Tibial nerve (tissue), 4 donors: ENCODE results near the gene CGNL1. TPM values are rescaled to one million over a fixed set of nuclear protein-coding genes. Genes with fewer than 3 reads are reported as not detected.

ENCODE experiments used
- DNase-seq, 2 donors: peaks; one replicate each; pipeline ENCODE4 v3.0.0-alpha.2; 2019; ENCODE audit warnings: low spot score in 2 of 2
- H3K27ac ChIP-seq, 4 donors: fragments of 200-600 bp; sonication (generic) in 3 of 4; one replicate each; pipeline ENCODE4 v1.5.1; 2017 to 2019; ENCODE audit warnings: mild to moderate bottlenecking in 1 of 4
- H3K27me3 ChIP-seq, 2 donors: fragments of 200-600 bp; sonication (generic) in 1 of 2; one replicate each; pipeline versions ENCODE4 v1.5.1 to v1.6.0; 2017 to 2019
- H3K36me3 ChIP-seq, 3 donors: fragments of 200-600 bp; sonication (generic); one replicate each; pipeline ENCODE4 v1.5.1; 2018 to 2019
- H3K4me1 ChIP-seq, 4 donors: fragments of 200-600 bp; sonication (generic) in 3 of 4; one replicate each; pipeline ENCODE4 v1.5.1; 2017 to 2019
- H3K4me3 ChIP-seq, 4 donors: fragments of 200-600 bp; sonication (generic) in 3 of 4; one replicate each; pipeline ENCODE4 v1.5.1; 2017 to 2019; ENCODE audit warnings: mild to moderate bottlenecking in 1 of 4, moderate library complexity in 1 of 4
- H3K9me3 ChIP-seq, 4 donors: fragments of 200-600 bp; sonication (generic) in 3 of 4; one replicate each; pipeline ENCODE4 v1.5.1; 2017 to 2019
- CTCF ChIP-seq, 5 experiments: fragments of 200-600 bp in 3 of 5; fragments of 450-650 bp in 2 of 5; sonication (generic) in 3 of 5; IDR thresholded peaks; one replicate each; pipeline ENCODE4 v1.5.1; 2016 to 2019; ENCODE audit warnings: antibody characterized with exemption in 5 of 5, mild to moderate bottlenecking in 3 of 5, moderate library complexity in 2 of 5
- EP300 ChIP-seq, 2 donors: sonication (generic); formaldehyde crosslinking; IDR thresholded peaks; one replicate each; pipeline ENCODE4 v1.6.1; 2017; ENCODE audit warnings: antibody characterized with exemption in 2 of 2, mild to moderate bottlenecking in 1 of 2
- POLR2A ChIP-seq, 2 donors: fragments of 450-650 bp; IDR thresholded peaks; one replicate each; pipeline ENCODE4 v1.6.1; 2017; ENCODE audit warnings: antibody characterized with exemption in 2 of 2, mild to moderate bottlenecking in 2 of 2, moderate library complexity in 2 of 2
- WGBS, 2 donors: methylation state at CpG; one replicate each; pipeline ENCODE4 v1.1.5; 2018; 5-methylcytosine and 5-hydroxymethylcytosine counted together
- total RNA-seq, 4 donors: library from RNA; depleted of rRNA; stranded (reverse); fragments of >200 nt; gene quantifications; one replicate each; pipeline ENCODE4 v1.1.0, GENCODE V29; 2016

Gene CGNL1
- total RNA-seq, 4 donors from 2014 or later: 15.9 to 36.7 (median 29.2) TPM

- DNase-seq: no peak
- TF ChIP-seq CTCF (IDR thresholded peaks at IDR 0.05) (no peak), POLR2A (IDR thresholded peaks at IDR 0.05) (no peak), EP300 (IDR thresholded peaks at IDR 0.05) (no peak)
- no peak overlapping the region for H3K27ac ChIP-seq
- no peaks in the 10 kb centered on the region for H3K9me3 ChIP-seq
- H3K36me3 ChIP-seq: no peaks in the 10 kb centered on the region
- no peaks in the 10 kb centered on the region for H3K27me3 ChIP-seq
- no peak overlapping the region for H3K4me3 ChIP-seq
- H3K4me1 ChIP-seq: no peaks in the 10 kb centered on the region
- 51 to 54% methylated on average over 10 of the region's 10 CpGs for WGBS, 2 donors
These were observed 22.9 kb upstream of the CGNL1 start for GRCh38 chr15:57353317-57353804.

GRCh38 chr15:57354436-57355123, 21.7 kb upstream of the CGNL1 start:
- H3K27me3 ChIP-seq: no peaks in the 10 kb centered on the region
- 64 to 80% methylated on average over 6 to 7 of the region's 7 CpGs for WGBS, 2 donors
- H3K4me3 ChIP-seq: no peak overlapping the region
- H3K9me3 ChIP-seq: no peaks in the 10 kb centered on the region
- H3K4me1 ChIP-seq: no peaks in the 10 kb centered on the region
- TF ChIP-seq CTCF (IDR thresholded peaks at IDR 0.05) (no peak), POLR2A (IDR thresholded peaks at IDR 0.05) (no peak)
- H3K36me3 ChIP-seq: no peaks in the 10 kb centered on the region
- H3K27ac ChIP-seq: no peak overlapping the region
- DNase-seq: no peak

- 88 to 97% methylated on average over 8 of the region's 8 CpGs for WGBS, 2 donors
- Histone ChIP-seq H3K4me1 (no peaks in the 10 kb centered on the region), H3K27me3 (no peaks in the 10 kb centered on the region), H3K4me3 (no peak overlapping the region), H3K9me3 (no peaks in the 10 kb centered on the region), H3K27ac (no peak overlapping the region), H3K36me3 (no peaks in the 10 kb centered on the region)
- no peak for DNase-seq
- TF ChIP-seq CTCF (IDR thresholded peaks at IDR 0.05) (no peak), EP300 (IDR thresholded peaks at IDR 0.05) (no peak), POLR2A (IDR thresholded peaks at IDR 0.05) (no peak)
These were observed 21.0 kb upstream of the CGNL1 start for GRCh38 chr15:57355259-57355658.

- H3K27ac ChIP-seq: no peak overlapping the region
- H3K4me3 ChIP-seq: no peak overlapping the region
- H3K4me1 ChIP-seq: no peaks in the 10 kb centered on the region
- no peaks in the 10 kb centered on the region for H3K27me3 ChIP-seq
- TF ChIP-seq POLR2A (IDR thresholded peaks at IDR 0.05) (no peak), EP300 (IDR thresholded peaks at IDR 0.05) (no peak), CTCF (IDR thresholded peaks at IDR 0.05) (no peak)
- no peaks in the 10 kb centered on the region for H3K36me3 ChIP-seq
- H3K9me3 ChIP-seq: no peaks in the 10 kb centered on the region
- DNase-seq: no peak
These were observed 20.1 kb upstream of the CGNL1 start for GRCh38 chr15:57356178-57356577.

- Histone ChIP-seq H3K27ac (no peak overlapping the region), H3K4me3 (no peak overlapping the region), H3K9me3 (no peaks in the 10 kb centered on the region), H3K27me3 (no peaks in the 10 kb centered on the region), H3K36me3 (no peaks in the 10 kb centered on the region), H3K4me1 (no peaks in the 10 kb centered on the region)
- TF ChIP-seq CTCF (IDR thresholded peaks at IDR 0.05): no peak
- no peak for TF ChIP-seq EP300 (IDR thresholded peaks at IDR 0.05)
- no peak for TF ChIP-seq POLR2A (IDR thresholded peaks at IDR 0.05)
- DNase-seq: no peak
- WGBS, 2 donors: 65 to 71% methylated on average over 4 of the region's 4 CpGs
These were observed 19.7 kb upstream of the CGNL1 start for GRCh38 chr15:57356636-57357035.
